K562 (cell line): Measurements from ENCODE around the gene SAE1. TPM values are rescaled to one million over a fixed set of nuclear protein-coding genes. Genes with fewer than 3 reads are reported as not detected.
A peak's percentile ranks its signal among the peaks of the same experiment; 100 is the strongest.

Source experiments
- ATF7 ChIP-seq: fragments of 450-650 bp; IDR thresholded peaks from 2 replicates; pipeline ENCODE4 v1.7.1; 2014; ENCODE audit warnings: mild to moderate bottlenecking, moderate library complexity
- CBFA2T3 ChIP-seq: fragments of 450-650 bp; IDR thresholded peaks from 2 replicates; pipeline ENCODE4 v1.6.1; 2017
- ETS2 ChIP-seq: IDR thresholded peaks from 2 replicates; pipeline ENCODE4 v1.6.1; 2016; ENCODE audit warnings: borderline replicate concordance, missing genetic modification characterization, mild to moderate bottlenecking, moderate library complexity, missing compliant biosample characterization; ENCODE audit not compliant: poor library complexity, severe bottlenecking
- MEF2D ChIP-seq: conservative IDR thresholded peaks from 2 replicates; pipeline ENCODE4 v1.6.1; 2016; ENCODE audit warnings: low read depth, missing genetic modification characterization, missing compliant biosample characterization
- PHB ChIP-seq: fragments of 250-450 bp; sonication (Bioruptor Pico); IDR thresholded peaks from 2 replicates; pipeline ENCODE4 v1.5.0; 2021
- SRF ChIP-seq, 2 experiments: fragments of 250-450, 450-650 bp in 1 of 2; sonication (Bioruptor Pico) in 1 of 2; sonication (generic) in 1 of 2; formaldehyde crosslinking; IDR thresholded peaks; 2 replicates each; pipeline versions ENCODE4 v1.5.0 to v1.5.1; 2020 to 2022; ENCODE audit warnings: mild to moderate bottlenecking in 1 of 2, missing genetic modification reagents in 1 of 2
- TFE3 ChIP-seq: fragments of 450-650 bp; formaldehyde crosslinking; IDR thresholded peaks from 2 replicates; pipeline ENCODE4 v1.4.0; 2020; ENCODE audit warnings: mild to moderate bottlenecking, mixed read lengths
- ZBTB11 ChIP-seq, 3 experiments: fragments of 200-800 bp in 1 of 3; fragments of 250-450 bp in 1 of 3; fragments of 450-650 bp in 1 of 3; sonication (Bioruptor Pico) in 1 of 3; sonication (Bioruptor generic) in 1 of 3; formaldehyde crosslinking in 1 of 3; IDR thresholded peaks; 2 replicates each; pipeline versions ENCODE4 v1.6.1 to v1.8.0; 2016 to 2022; ENCODE audit warnings: mild to moderate bottlenecking in 2 of 3, missing genetic modification characterization in 2 of 3, missing compliant biosample characterization in 1 of 3, moderate library complexity in 1 of 3
- ZNF274 ChIP-seq: IDR thresholded peaks from 2 replicates; pipeline ENCODE4 v1.6.1; 2011; ENCODE audit warnings: low read depth, mild to moderate bottlenecking, low read length, moderate library complexity, borderline replicate concordance
- ZNF740 ChIP-seq, 3 experiments: fragments of 200-800 bp in 1 of 3; sonication (Bioruptor generic) in 1 of 3; sonication (generic) in 1 of 3; formaldehyde crosslinking in 1 of 3; IDR thresholded peaks; 2 replicates each; pipeline versions ENCODE4 v1.6.1 to v1.8.0; 2016 to 2022; ENCODE audit warnings: mild to moderate bottlenecking in 2 of 3, missing compliant biosample characterization in 2 of 3, missing genetic modification characterization in 2 of 3, missing genetic modification reagents in 1 of 3
- polyA plus RNA-seq, 8 experiments: library from polyadenylated mRNA; depleted of rRNA in 4 of 8; stranded (reverse) in 5 of 8; unstranded in 3 of 8; fragments of >200 nt; fragmentation: Nextera tagmentation in 2 of 8; fragmentation: Illumina TruSeq in 1 of 8; extraction: Ambion mirVana in 2 of 8; extraction: Trizol in 1 of 8; gene quantifications; 2 replicates each; pipeline versions ENCODE4 v1.2.1 to v1.2.3, GENCODE V29; 2011 to 2014; ENCODE audit warnings: inconsistent platforms in 1 of 8, missing spikeins in 1 of 8
- total RNA-seq, 7 experiments: library from RNA; depleted of rRNA in 6 of 7; stranded (reverse); fragments of >200 nt in 6 of 7; fragmentation: Illumina TruSeq in 2 of 7; extraction: Trizol in 2 of 7; gene quantifications; 2 replicates each; pipeline versions ENCODE4 v1.2.1 to v1.2.3, GENCODE V29; 2011 to 2021; ENCODE audit warnings: low replicate concordance in 1 of 7

The SAE1 gene
- total and polyA plus RNA-seq, 9 of the 15 experiments (the other 6 are each of a cell fraction or from before 2014, with no cell fraction given), result 82.8 to 299 (median 217) TPM

GRCh38 chr19:47210689-47211316 lies 80.2 kb downstream of the SAE1 start (continued):
- peak; percentile 84 for TF ChIP-seq ATF7
- TF ChIP-seq ZNF274, result no peak
- no peak for TF ChIP-seq CBFA2T3
- peak in 1 of 2 experiments; percentile 46; a peak in 1 of 4 replicates for TF ChIP-seq SRF (CRISPR knock-in tag; IDR thresholded peaks at IDR 0.05)
- TF ChIP-seq ZBTB11 (CRISPR knock-in tag; IDR thresholded peaks at IDR 0.05), result peak in 1 of 3 experiments; percentile 70; a peak in 1 of 6 replicates
- peak; percentile 55 for TF ChIP-seq ETS2 (tag)
- TF ChIP-seq TFE3 (CRISPR knock-in tag), result 0 out of 2 replicates have a peak, but pooled peaks have one; percentile 6
- no peak for TF ChIP-seq PHB (CRISPR knock-in tag)
- no peak for TF ChIP-seq ZNF740 (CRISPR knock-in tag; IDR thresholded peaks at IDR 0.05)
- TF ChIP-seq ZNF740 (tag; IDR thresholded peaks at IDR 0.05), result peak in 1 of 2 experiments; percentile 66; a peak in 1 of 4 replicates
- TF ChIP-seq MEF2D (tag), result peak; percentile 44
